OCI-LY1 (cell line): ENCODE measurements around the gene WASF1.

Source experiments
- H2AFZ ChIP-seq: fragments of 200-600 bp; sonication (generic), shearing (Covaris generic); 2 replicates; pipeline ENCODE4 v1.6.0; 2014; ENCODE audit warnings: antibody characterized with exemption, mild to moderate bottlenecking, low read length
- H3F3A ChIP-seq: fragments of 200-600 bp; sonication (generic), shearing (Covaris generic); 2 replicates; pipeline ENCODE4 v1.6.0; 2014; ENCODE audit warnings: mild to moderate bottlenecking, antibody characterized with exemption, low read length, moderate library complexity; ENCODE audit not compliant: insufficient read depth
- H3K27ac ChIP-seq: fragments of 200-600 bp; sonication (generic); 2 replicates; pipeline ENCODE4 v1.5.1; 2014; ENCODE audit warnings: low read length, mixed run types, mild to moderate bottlenecking, low read depth; ENCODE audit not compliant: poor library complexity, severe bottlenecking
- H3K27me3 ChIP-seq: fragments of 200-600 bp; sonication (generic); 2 replicates; pipeline ENCODE4 v1.6.0; 2014; ENCODE audit warnings: antibody characterized with exemption, mild to moderate bottlenecking, low read length, moderate library complexity; ENCODE audit not compliant: insufficient read depth
- H3K36me3 ChIP-seq: fragments of 200-600 bp; sonication (generic); 2 replicates; pipeline ENCODE4 v1.6.1; 2014; ENCODE audit warnings: mild to moderate bottlenecking, antibody characterized with exemption, low read length, moderate library complexity, mixed read lengths; ENCODE audit not compliant: insufficient read depth
- H3K4me1 ChIP-seq: fragments of 200-600 bp; sonication (generic); 2 replicates; pipeline ENCODE4 v1.5.1; 2014; ENCODE audit warnings: mild to moderate bottlenecking, low read length, moderate library complexity; ENCODE audit not compliant: insufficient read depth, severe bottlenecking
- H3K4me2 ChIP-seq: fragments of 200-600 bp; sonication (generic), shearing (Covaris generic); 2 replicates; pipeline ENCODE4 v1.6.1; 2014; ENCODE audit warnings: low read length
- H3K4me3 ChIP-seq: fragments of 200-600 bp; sonication (generic); 2 replicates; pipeline ENCODE4 v1.5.1; 2014; ENCODE audit warnings: low read length, low read depth, mild to moderate bottlenecking, mixed read lengths; ENCODE audit not compliant: poor library complexity, severe bottlenecking
- H3K79me2 ChIP-seq: fragments of 200-600 bp; shearing (Covaris generic); 2 replicates; pipeline ENCODE4 v1.6.1; 2016; ENCODE audit warnings: mixed run types, low read length, mixed read lengths; ENCODE audit not compliant: insufficient read depth
- H3K9ac ChIP-seq: fragments of 200-600 bp; sonication (generic), shearing (Covaris generic); 2 replicates; pipeline ENCODE4 v1.6.1; 2014; ENCODE audit warnings: mild to moderate bottlenecking, low read length, mixed read lengths
- H3K9me2 ChIP-seq: fragments of 200-600 bp; sonication (generic), shearing (Covaris generic); 2 replicates; pipeline ENCODE4 v1.6.1; 2014; ENCODE audit warnings: low read depth, mild to moderate bottlenecking, low read length, mixed read lengths
- H3K9me3 ChIP-seq: fragments of 200-600 bp; shearing (Covaris generic); 2 replicates; pipeline ENCODE4 v1.6.1; 2014; ENCODE audit warnings: low read length, mixed read lengths
- H4K20me1 ChIP-seq: fragments of 200-600 bp; sonication (generic), shearing (Covaris generic); 2 replicates; pipeline ENCODE4 v1.6.0; 2016; ENCODE audit warnings: mild to moderate bottlenecking, low read length; ENCODE audit not compliant: insufficient read depth
- CTCF ChIP-seq: fragments of 200-600 bp; sonication (generic), shearing (Covaris generic); IDR thresholded peaks from 2 replicates; pipeline ENCODE4 v1.5.1; 2017; ENCODE audit warnings: mild to moderate bottlenecking, antibody characterized with exemption, low read length, moderate library complexity, mixed read lengths
- EZH2 ChIP-seq: fragments of 200-600 bp; sonication (generic), shearing (Covaris generic); IDR thresholded peaks from 2 replicates; pipeline ENCODE4 v1.8.0; 2017; ENCODE audit warnings: borderline replicate concordance, mixed run types, mild to moderate bottlenecking, antibody characterized with exemption, low read length, moderate library complexity, mixed read lengths

The WASF1 gene

DNA sequence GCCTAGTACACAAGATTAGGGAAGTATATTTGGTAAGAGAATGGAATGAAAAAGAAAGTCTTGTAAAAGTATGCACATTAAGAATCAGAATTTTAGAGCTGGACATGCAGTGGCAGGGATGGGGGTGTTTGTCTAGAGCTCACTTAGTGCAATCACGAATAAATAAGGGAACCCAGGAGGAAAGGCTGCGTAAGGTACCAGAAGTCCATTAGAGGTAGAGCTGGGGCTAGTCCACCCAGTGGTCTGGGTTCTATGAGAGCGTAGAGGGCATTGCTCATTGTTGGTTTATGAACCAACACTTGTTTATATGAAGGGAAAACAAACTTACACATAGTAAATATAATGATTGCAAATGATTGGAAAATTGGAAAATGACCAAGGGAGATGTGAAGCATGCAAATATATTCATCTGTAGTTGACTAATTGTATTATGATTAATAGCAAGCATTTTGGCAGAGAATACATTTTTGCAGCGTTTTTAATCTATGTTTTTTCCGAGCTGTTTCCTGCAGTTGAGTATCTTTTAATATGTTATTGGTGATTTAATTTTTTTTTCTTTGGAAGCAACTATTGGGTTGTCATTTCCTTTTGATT, 3.9 kb upstream of the WASF1 start:
- Histone ChIP-seq H3K9me2 (no peaks in the 10 kb centered on the region), H3F3A (no peaks in the 10 kb centered on the region), H3K79me2 (peaks cover 79% of the 10 kb centered on the region), H3K9me3 (no peaks in the 10 kb centered on the region), H3K9ac (peak overlapping the region; percentile 87; the same call in 1 of the 2 replicates), H3K27me3 (no peaks in the 10 kb centered on the region), H3K36me3 (peaks cover 23% of the 10 kb centered on the region), H3K27ac (no peak overlapping the region), H2AFZ (no peak overlapping the region), H3K4me1 (peaks cover 37% of the 10 kb centered on the region), H4K20me1 (no peaks in the 10 kb centered on the region), H3K4me3 (peak overlapping the region; percentile 89), H3K4me2 (peak overlapping the region; percentile 74)
- no peak for TF ChIP-seq EZH2
- TF ChIP-seq CTCF: no peak

DNA sequence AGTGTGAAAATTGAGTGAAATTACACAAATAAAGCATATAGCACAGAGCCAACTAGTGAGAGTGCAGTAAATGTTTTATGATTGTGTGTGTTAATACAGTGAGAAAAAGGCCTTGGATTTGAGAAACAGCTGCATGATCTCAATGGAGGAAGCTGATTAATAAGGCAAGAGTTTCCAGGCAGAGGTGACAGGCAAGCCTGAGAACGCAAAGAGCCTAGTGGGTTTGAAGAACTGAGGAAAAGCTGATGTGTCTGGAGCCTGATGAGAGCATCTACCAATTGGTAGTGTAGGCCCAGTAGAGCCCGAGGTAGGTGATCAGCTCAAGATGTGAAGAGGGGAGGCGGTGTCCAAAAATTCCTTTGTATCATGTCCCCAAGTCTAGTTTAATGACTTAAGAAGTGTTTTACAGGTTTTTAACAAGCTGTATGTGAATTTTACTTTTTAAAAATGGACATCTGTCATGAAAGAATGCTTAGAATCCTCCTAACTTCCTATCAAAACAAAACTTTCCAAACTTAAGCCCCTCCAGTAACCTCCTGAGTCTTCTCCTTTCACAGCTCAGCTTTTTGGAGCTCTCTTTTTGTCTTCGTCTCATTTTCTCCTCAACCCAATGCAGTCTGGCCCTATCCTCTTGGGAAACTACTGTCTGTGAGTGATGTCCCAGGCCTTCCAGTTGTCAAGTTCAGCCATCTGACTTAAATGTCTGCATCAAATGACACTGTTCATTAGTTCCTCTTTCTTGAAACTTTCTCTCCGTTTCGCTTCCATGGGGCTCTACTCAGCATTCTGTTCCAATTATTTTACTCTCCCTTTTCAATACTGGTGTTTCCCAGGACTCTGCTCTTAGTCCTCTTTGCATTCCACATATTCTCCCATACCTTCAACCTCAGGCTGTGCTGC, 1.9 kb upstream of the WASF1 start:
- no peaks in the 10 kb centered on the region for H3F3A ChIP-seq
- H3K4me2 ChIP-seq: peak overlapping the region; percentile 74
- H3K9me2 ChIP-seq: no peaks in the 10 kb centered on the region
- peaks cover 59% of the 10 kb centered on the region for H3K79me2 ChIP-seq
- no peaks in the 10 kb centered on the region for H3K9me3 ChIP-seq
- no peak overlapping the region for H2AFZ ChIP-seq
- peaks cover 42% of the 10 kb centered on the region for H3K4me1 ChIP-seq
- no peaks in the 10 kb centered on the region for H4K20me1 ChIP-seq
- no peak for TF ChIP-seq CTCF
- TF ChIP-seq EZH2: no peak
- peak overlapping the region; percentile 89 for H3K4me3 ChIP-seq
- H3K27ac ChIP-seq: peak overlapping the region; percentile 1
- no peaks in the 10 kb centered on the region for H3K27me3 ChIP-seq
- H3K36me3 ChIP-seq: peaks cover 23% of the 10 kb centered on the region
- peak overlapping the region; percentile 87 for H3K9ac ChIP-seq

- no peaks in the 10 kb centered on the region for H3K9me2 ChIP-seq
- peak within 1 kb of the TSS; percentile 89 for H3K4me3 ChIP-seq
- H3K79me2 ChIP-seq: peaks cover 49% of the 10 kb centered on the region
- no peaks in the 10 kb centered on the region for H3F3A ChIP-seq
- no peaks in the 10 kb centered on the region for H3K27me3 ChIP-seq
- H3K9me3 ChIP-seq: no peaks in the 10 kb centered on the region
- peaks cover 34% of the 10 kb centered on the region for H3K4me1 ChIP-seq
- H2AFZ ChIP-seq: peak within 1 kb of the TSS; percentile 76
- peak within 1 kb of the TSS; percentile 74 for H3K4me2 ChIP-seq
- no peaks in the 10 kb centered on the region for H4K20me1 ChIP-seq
- H3K36me3 ChIP-seq: peaks cover 17% of the 10 kb centered on the region
- TF ChIP-seq CTCF (no peak), EZH2 (no peak)
- H3K27ac ChIP-seq: peak within 1 kb of the TSS; percentile 48
- peak within 1 kb of the TSS; percentile 87 for H3K9ac ChIP-seq
Measured at GRCh38 chr6:110180228-110181008, 948 bp upstream of the WASF1 start, which contains the start of gene CDC40. TSS of gene CDC40 (plus strand) at chr6:110180427. CDS start at chr6:110180445, 18 bp downstream.
